Fibroblast of peridontal ligament (primary cell): ENCODE measurements around the gene PIRT.

Source experiments
- DNase-seq: peaks from one replicate; pipeline ENCODE4 v3.0.0-alpha.2; 2010; ENCODE audit errors: extremely low read depth

Gene PIRT

GRCh38 chr17:10821054-10821453 is 16.8 kb downstream of the PIRT start:
- DNase-seq, result no peak

- DNase-seq, result no peak
These were observed 22.6 kb downstream of the PIRT start for GRCh38 chr17:10815319-10815718.

- DNase-seq, result no peak
These were observed 23.8 kb downstream of the PIRT start for GRCh38 chr17:10814075-10814474.

GRCh38 chr17:10812674-10813073 is 25.2 kb downstream of the PIRT start:
- DNase-seq, result no peak

- no peak for DNase-seq
These were observed 28.3 kb downstream of the PIRT start for GRCh38 chr17:10809605-10810004.

- DNase-seq, result no peak
These were observed 30.2 kb downstream of the PIRT start for GRCh38 chr17:10807704-10808128.

- DNase-seq, result no peak
These were observed 31.2 kb downstream of the PIRT start for GRCh38 chr17:10806545-10807262.

GRCh38 chr17:10805911-10806310 is 32.0 kb downstream of the PIRT start:
- DNase-seq, result no peak

GRCh38 chr17:10804546-10804945 is 33.3 kb downstream of the PIRT start:
- DNase-seq, result no peak

- no peak for DNase-seq
These were observed 33.9 kb downstream of the PIRT start, which contains the start of gene TMEM238L for GRCh38 chr17:10803830-10804475. Gene TMEM238L, minus strand, starts transcription at chr17:10804099. Its CDS starts 136 bp downstream, at chr17:10803963.

- DNase-seq, result no peak
These were observed 34.5 kb downstream of the PIRT start for GRCh38 chr17:10803350-10803749.

GRCh38 chr17:10802496-10803284 is 35.2 kb downstream of the PIRT start:
- DNase-seq, result no peak

- DNase-seq, result no peak
These were observed 38.5 kb downstream of the PIRT start for GRCh38 chr17:10799407-10799806.

GRCh38 chr17:10798910-10799309 is 39.0 kb downstream of the PIRT start:
- DNase-seq, result no peak

GRCh38 chr17:10798332-10798749 is 39.5 kb downstream of the PIRT start:
- no peak for DNase-seq

GRCh38 chr17:10797476-10798328 is 40.2 kb downstream of the PIRT start:
- DNase-seq, result no peak

- DNase-seq, result no peak
These were observed 44.1 kb downstream of the PIRT start for GRCh38 chr17:10793816-10794215.

GRCh38 chr17:10793256-10793655 is 44.6 kb downstream of the PIRT start:
- DNase-seq, result no peak

- no peak for DNase-seq
These were observed 45.7 kb downstream of the PIRT start for GRCh38 chr17:10792151-10792550.

- DNase-seq, result no peak
These were observed 47.1 kb downstream of the PIRT start for GRCh38 chr17:10790491-10791401.
